Liver (tissue), 3 donors: ENCODE measurements around the gene CALML6.

Experiments used
- RAD21 ChIP-seq, 2 donors: IDR thresholded peaks; 2 replicates each; pipeline ENCODE4 v1.6.1; 2016; ENCODE audit warnings: antibody characterized with exemption in 2 of 2, mild to moderate bottlenecking in 2 of 2
- TF ChIP-seq, protein P1 (sequence below): fragments of 150-350 bp; IDR thresholded peaks from 2 replicates; pipeline ENCODE4 v1.5.1; 2017; ENCODE audit warnings: improper control_type of control experiment, low read depth, low read length; ENCODE audit not compliant: missing input control
- TF ChIP-seq, protein P2 (sequence below): IDR thresholded peaks from 2 replicates; pipeline ENCODE4 v1.6.1; 2016; ENCODE audit warnings: antibody characterized with exemption
- TF ChIP-seq, protein P3 (sequence below): IDR thresholded peaks from 2 replicates; pipeline ENCODE4 v1.6.1; 2016; ENCODE audit warnings: antibody characterized with exemption
- donor health status: healthy.
- donor health status: healthy.

DNA sequence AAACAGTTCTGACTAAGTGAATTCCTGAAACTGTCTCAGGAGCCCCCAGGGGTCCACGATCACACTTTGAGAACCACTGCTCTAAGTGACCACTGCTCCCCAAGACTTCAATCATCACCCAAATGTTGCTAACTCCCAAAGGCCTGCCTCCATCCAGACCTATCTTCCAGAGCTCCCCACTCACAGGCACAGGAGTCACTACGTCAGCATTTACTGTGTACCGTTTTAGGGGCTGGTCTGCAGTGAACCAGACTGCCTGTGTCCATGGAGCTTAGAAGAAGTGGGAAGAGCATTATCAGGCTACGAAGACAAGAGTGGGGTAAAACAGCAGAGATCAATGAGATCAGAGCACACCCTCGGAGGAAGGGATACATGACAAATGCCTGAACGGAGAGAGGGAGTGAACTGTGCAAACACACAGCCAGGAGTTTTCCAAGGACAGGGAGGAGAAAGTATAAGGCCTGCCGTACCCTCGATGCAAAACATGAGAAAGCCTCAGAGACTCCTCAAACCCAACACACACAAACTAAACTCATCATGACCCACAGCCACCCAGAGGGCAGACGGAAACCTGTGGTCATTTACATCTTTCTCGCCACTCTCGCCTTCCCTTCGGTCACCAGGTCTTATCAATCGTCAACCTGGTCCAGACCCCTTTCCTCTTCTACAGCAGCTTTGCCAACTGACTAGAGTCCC, 34.3 kb upstream of the CALML6 start:
- TF ChIP-seq, protein P1, sequence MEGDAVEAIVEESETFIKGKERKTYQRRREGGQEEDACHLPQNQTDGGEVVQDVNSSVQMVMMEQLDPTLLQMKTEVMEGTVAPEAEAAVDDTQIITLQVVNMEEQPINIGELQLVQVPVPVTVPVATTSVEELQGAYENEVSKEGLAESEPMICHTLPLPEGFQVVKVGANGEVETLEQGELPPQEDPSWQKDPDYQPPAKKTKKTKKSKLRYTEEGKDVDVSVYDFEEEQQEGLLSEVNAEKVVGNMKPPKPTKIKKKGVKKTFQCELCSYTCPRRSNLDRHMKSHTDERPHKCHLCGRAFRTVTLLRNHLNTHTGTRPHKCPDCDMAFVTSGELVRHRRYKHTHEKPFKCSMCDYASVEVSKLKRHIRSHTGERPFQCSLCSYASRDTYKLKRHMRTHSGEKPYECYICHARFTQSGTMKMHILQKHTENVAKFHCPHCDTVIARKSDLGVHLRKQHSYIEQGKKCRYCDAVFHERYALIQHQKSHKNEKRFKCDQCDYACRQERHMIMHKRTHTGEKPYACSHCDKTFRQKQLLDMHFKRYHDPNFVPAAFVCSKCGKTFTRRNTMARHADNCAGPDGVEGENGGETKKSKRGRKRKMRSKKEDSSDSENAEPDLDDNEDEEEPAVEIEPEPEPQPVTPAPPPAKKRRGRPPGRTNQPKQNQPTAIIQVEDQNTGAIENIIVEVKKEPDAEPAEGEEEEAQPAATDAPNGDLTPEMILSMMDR, result no peak
- TF ChIP-seq RAD21 (IDR thresholded peaks at IDR 0.05), result no peak
- TF ChIP-seq, protein P2, sequence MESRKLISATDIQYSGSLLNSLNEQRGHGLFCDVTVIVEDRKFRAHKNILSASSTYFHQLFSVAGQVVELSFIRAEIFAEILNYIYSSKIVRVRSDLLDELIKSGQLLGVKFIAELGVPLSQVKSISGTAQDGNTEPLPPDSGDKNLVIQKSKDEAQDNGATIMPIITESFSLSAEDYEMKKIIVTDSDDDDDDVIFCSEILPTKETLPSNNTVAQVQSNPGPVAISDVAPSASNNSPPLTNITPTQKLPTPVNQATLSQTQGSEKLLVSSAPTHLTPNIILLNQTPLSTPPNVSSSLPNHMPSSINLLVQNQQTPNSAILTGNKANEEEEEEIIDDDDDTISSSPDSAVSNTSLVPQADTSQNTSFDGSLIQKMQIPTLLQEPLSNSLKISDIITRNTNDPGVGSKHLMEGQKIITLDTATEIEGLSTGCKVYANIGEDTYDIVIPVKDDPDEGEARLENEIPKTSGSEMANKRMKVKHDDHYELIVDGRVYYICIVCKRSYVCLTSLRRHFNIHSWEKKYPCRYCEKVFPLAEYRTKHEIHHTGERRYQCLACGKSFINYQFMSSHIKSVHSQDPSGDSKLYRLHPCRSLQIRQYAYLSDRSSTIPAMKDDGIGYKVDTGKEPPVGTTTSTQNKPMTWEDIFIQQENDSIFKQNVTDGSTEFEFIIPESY, result no peak
- TF ChIP-seq, protein P3, sequence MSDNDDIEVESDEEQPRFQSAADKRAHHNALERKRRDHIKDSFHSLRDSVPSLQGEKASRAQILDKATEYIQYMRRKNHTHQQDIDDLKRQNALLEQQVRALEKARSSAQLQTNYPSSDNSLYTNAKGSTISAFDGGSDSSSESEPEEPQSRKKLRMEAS, result no peak
